ENCODE data around the gene GSE1. TPM values are rescaled to one million over a fixed set of nuclear protein-coding genes. Genes with fewer than 3 reads are reported as not detected.
A peak's percentile ranks its signal among the peaks of the same experiment; 100 is the strongest.

Gene GSE1
- total and polyA plus RNA-seq, 9 of the 15 experiments (the other 6 are each of a cell fraction or from before 2014, with no cell fraction given), result 12.2 to 244 (median 57.9) TPM

- no TSS peak for BruUV-seq (replicated peaks)
- intact Hi-C loops (cut with micrococcal nuclease), result no loop called here
- Histone ChIP-seq H3K27me3 (ENCODE audit: control insufficient read depth in 2 of 2, insufficient read depth in 2 of 2, low read length in 2 of 2) (no peaks in the 10 kb centered on the region), H2AFZ (ENCODE audit: low read depth, low read length) (no peak overlapping the region), H4K20me1 (replicated peaks; ENCODE audit: control insufficient read depth, insufficient read depth, low read length) (peaks cover 21% of the 10 kb centered on the region), H3K9ac (ENCODE audit: insufficient read depth in 1 of 2, low read depth in 2 of 2, low read length in 2 of 2) (no peak overlapping the region), H3K4me3 (no peak overlapping the region), H3K4me1 (replicated peaks in 1 of 2; ENCODE audit: control insufficient read depth in 2 of 2, insufficient read depth in 2 of 2, low read length in 2 of 2) (peaks cover 0 to 4% of the 10 kb centered on the region in 2 experiments; a peak in 3 of 5 replicates), H3K27ac (ENCODE audit: extremely low read depth, low read depth, low read length) (peak overlapping the region; percentile 18; the same call in 1 of the 3 replicates), H3K9me1 (ENCODE audit: control insufficient read depth, insufficient read depth, low read length) (peaks cover 2% of the 10 kb centered on the region), H3K36me3 (ENCODE audit: control insufficient read depth, insufficient read depth, low read length) (peaks cover 98% of the 10 kb centered on the region), H3K79me2 (ENCODE audit: control insufficient read depth, insufficient read depth, low read length) (peaks cover 1% of the 10 kb centered on the region; the same call in 1 of the 3 replicates), H3K4me2 (ENCODE audit: insufficient read depth, low read length) (no peak overlapping the region), H3K9me3 (replicated peaks; ENCODE audit: control insufficient read depth, insufficient read depth, low read depth, low read length) (no peaks in the 10 kb centered on the region)
- TF ChIP-seq ZNF384 (IDR thresholded peaks at IDR 0.05; ENCODE audit: low read depth, low read length), result no peak
- TF ChIP-seq ZBTB33 (CRISPR knock-in tag; IDR thresholded peaks at IDR 0.05), result no peak
- TF ChIP-seq, protein P1, sequence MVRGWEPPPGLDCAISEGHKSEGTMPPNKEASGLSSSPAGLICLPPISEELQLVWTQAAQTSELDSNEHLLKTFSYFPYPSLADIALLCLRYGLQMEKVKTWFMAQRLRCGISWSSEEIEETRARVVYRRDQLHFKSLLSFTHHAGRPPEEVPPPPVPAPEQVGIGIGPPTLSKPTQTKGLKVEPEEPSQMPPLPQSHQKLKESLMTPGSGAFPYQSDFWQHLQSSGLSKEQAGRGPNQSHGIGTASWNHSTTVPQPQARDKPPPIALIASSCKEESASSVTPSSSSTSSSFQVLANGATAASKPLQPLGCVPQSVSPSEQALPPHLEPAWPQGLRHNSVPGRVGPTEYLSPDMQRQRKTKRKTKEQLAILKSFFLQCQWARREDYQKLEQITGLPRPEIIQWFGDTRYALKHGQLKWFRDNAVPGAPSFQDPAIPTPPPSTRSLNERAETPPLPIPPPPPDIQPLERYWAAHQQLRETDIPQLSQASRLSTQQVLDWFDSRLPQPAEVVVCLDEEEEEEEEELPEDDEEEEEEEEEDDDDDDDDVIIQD (CRISPR knock-in tag; IDR thresholded peaks at IDR 0.05), result no peak
- TF ChIP-seq SMAD3 (CRISPR knock-in tag; conservative IDR thresholded peaks at IDR 0.05), result no peak
- peak; percentile 63 for TF ChIP-seq POLR2B (IDR thresholded peaks at IDR 0.05; ENCODE audit: low read depth, partially characterized antibody)
- no peak for TF ChIP-seq NUFIP1 (IDR thresholded peaks at IDR 0.05; ENCODE audit: partially characterized antibody)
- peak; percentile 62 for TF ChIP-seq POLR2A (conservative IDR thresholded peaks at IDR 0.05)
- peak; percentile 81; the same call in 1 of the 2 replicates for TF ChIP-seq POLR2AphosphoS2 (IDR thresholded peaks at IDR 0.05; ENCODE audit: low read length)
- no peak for TF ChIP-seq KDM5B (IDR thresholded peaks at IDR 0.05; ENCODE audit: insufficient replicate concordance, low read depth, low read length)
- TF ChIP-seq, protein P2, sequence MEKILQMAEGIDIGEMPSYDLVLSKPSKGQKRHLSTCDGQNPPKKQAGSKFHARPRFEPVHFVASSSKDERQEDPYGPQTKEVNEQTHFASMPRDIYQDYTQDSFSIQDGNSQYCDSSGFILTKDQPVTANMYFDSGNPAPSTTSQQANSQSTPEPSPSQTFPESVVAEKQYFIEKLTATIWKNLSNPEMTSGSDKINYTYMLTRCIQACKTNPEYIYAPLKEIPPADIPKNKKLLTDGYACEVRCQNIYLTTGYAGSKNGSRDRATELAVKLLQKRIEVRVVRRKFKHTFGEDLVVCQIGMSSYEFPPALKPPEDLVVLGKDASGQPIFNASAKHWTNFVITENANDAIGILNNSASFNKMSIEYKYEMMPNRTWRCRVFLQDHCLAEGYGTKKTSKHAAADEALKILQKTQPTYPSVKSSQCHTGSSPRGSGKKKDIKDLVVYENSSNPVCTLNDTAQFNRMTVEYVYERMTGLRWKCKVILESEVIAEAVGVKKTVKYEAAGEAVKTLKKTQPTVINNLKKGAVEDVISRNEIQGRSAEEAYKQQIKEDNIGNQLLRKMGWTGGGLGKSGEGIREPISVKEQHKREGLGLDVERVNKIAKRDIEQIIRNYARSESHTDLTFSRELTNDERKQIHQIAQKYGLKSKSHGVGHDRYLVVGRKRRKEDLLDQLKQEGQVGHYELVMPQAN (IDR thresholded peaks at IDR 0.05; ENCODE audit: borderline replicate concordance), result no peak
- no peak for TF ChIP-seq THRB (CRISPR knock-in tag; conservative IDR thresholded peaks at IDR 0.05)
- TF ChIP-seq SUPT5H (IDR thresholded peaks at IDR 0.05), result peak; percentile 23; the same call in 1 of the 2 replicates
- TF ChIP-seq MYNN (IDR thresholded peaks at IDR 0.05), result peak; percentile 60; the same call in 1 of the 2 replicates
- no peak for TF ChIP-seq MYNN (CRISPR knock-in tag; IDR thresholded peaks at IDR 0.05)
- WGBS (ENCODE audit: insufficient coverage, low coverage, missing lambda C conversion rate), result 68% methylated on average over 6 of the region's 6 CpGs
- POLR2A ChIA-PET, result interaction anchor here (0.6 to 1.4 kb wide), 5 partner anchors 10 to 92 kb away, joined by 3 read pairs; no protein-coding TSS in a partner anchor
- FAIRE-seq (peak; percentile 6), ATAC-seq (no peak), DNase-seq (ENCODE audit: extremely low read depth in 1 of 4, low spot score in 3 of 4) (no peak)
- in situ Hi-C loops (cut with MboI), result no loop called here
- CTCF ChIA-PET (ENCODE audit: low intra/inter-chr PET ratio), result interaction anchor here (4.0 kb wide), 1 partner anchor 41 kb away, joined by 35 read pairs; no protein-coding TSS in a partner anchor
Observed at GRCh38 chr16:85677383-85677967, 64.4 kb downstream of the GSE1 start.
